GM20000 (cell line): ENCODE data around the gene B3GNT5.
"Not testable (repeated sequence)": the region's sequence is repeated elsewhere in the genome, so short reads cannot be mapped to it uniquely, and the experiment has no call there.

Experiments used
- DNase-seq: peaks from one replicate; pipeline ENCODE4 v3.0.0; 2012; ENCODE audit warnings: low spot score
- CTCF ChIP-seq: IDR thresholded peaks from 2 replicates; pipeline ENCODE4 v1.5.1; 2012; ENCODE audit warnings: mild to moderate bottlenecking, control low read depth; ENCODE audit errors: extremely low read depth, missing control alignments

The B3GNT5 gene

GRCh38 chr3:183220828-183221227 lies 32.2 kb upstream of the B3GNT5 start:
- no peak for DNase-seq
- TF ChIP-seq CTCF, result no peak

GRCh38 chr3:183222631-183223235 lies 30.3 kb upstream of the B3GNT5 start:
- no peak for TF ChIP-seq CTCF
- no peak for DNase-seq

GRCh38 chr3:183224180-183224970 lies 28.7 kb upstream of the B3GNT5 start:
- no peak for TF ChIP-seq CTCF
- DNase-seq, result no peak

- TF ChIP-seq CTCF, result no peak
- DNase-seq, result no peak
Observed at GRCh38 chr3:183226333-183226890, 26.6 kb upstream of the B3GNT5 start.

GRCh38 chr3:183227586-183227985 lies 25.5 kb upstream of the B3GNT5 start:
- no peak for TF ChIP-seq CTCF
- DNase-seq, result no peak

GRCh38 chr3:183229178-183229577 lies 23.9 kb upstream of the B3GNT5 start:
- TF ChIP-seq CTCF, result no peak
- DNase-seq, result no peak

GRCh38 chr3:183230251-183230650 lies 22.8 kb upstream of the B3GNT5 start:
- not testable (repeated sequence) for DNase-seq
